AG04449 (cell line): Measurements from ENCODE around the gene MOXD1.

ENCODE experiments used
- CTCF ChIA-PET: fragments of 350-600 bp; formaldehyde crosslinking; extraction: SDS; loops from one replicate; lab custom pipeline; 2021; ENCODE audit warnings: antibody characterized with exemption; lab: Yijun Ruan, JAX
- POLR2A ChIA-PET: fragments of 400-600, 350-600 bp; formaldehyde crosslinking; extraction: SDS; loops from one replicate; lab custom pipeline; 2020; ENCODE audit warnings: antibody characterized with exemption, inconsistent platforms; lab: Yijun Ruan, JAX
- DNase-seq: peaks from one replicate; pipeline ENCODE4 v3.0.0-alpha.2; 2010; ENCODE audit warnings: low read depth, low spot score
- H3K4me3 ChIP-seq: 2 replicates; pipeline ENCODE4 v1.5.1; 2011; ENCODE audit warnings: low read depth, mild to moderate bottlenecking, control low read depth, low read length
- TF ChIP-seq, protein P1 (sequence below): IDR thresholded peaks from one replicate; pipeline ENCODE4 v1.5.1; 2011; ENCODE audit warnings: mild to moderate bottlenecking, moderate library complexity, low read length, control low read depth, inconsistent platforms; ENCODE audit not compliant: insufficient read depth; ENCODE audit errors: missing control alignments

Gene MOXD1

DNA sequence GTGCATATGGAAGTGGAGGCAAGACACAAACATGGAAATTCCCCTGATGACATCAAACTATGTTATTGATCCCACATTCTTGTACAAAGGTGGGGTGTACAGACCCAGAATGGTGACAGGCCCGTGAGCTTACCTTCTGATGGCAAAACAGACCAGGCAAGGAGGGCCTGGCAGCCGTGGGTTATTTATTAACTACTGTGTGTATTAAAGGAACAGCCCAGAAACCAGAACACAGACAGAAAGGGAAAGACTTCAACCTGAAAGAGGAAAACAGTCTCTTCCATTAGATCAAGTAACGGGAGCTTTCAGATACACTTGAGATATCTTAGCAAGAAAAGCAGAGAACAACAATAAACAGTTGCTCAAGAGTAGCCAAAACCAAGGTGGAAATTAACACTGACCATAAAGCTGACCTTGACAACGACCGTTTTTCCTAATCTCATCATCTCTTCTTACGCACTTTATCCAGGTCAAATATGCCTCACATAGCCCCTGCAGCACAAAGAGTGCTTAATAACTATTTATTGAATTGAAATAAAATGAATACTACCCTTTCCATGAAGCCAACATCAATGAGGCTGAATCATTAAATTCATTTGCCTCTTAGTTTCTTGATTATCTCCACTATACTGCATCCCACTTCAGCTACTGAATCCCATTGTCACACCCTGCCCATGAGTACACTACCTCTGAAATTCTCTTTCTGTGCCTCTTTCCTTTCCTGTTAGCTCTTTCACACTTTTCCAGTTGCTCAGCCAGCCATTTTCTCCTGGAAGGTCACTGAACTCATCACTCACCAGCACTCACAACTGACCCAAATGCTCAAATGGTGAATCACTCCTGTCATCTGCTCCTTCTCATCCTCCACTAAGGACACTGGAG lies 67.4 kb downstream of the MOXD1 start:
- ChIA-PET CTCF (interaction anchor here (0.7 kb wide), 2 partner anchors 33 to 54 kb away, joined by 3 to 4 read pairs; no protein-coding TSS in a partner anchor), POLR2A (no interaction called here)
- peak; percentile 63 for DNase-seq
- TF ChIP-seq, protein P1, sequence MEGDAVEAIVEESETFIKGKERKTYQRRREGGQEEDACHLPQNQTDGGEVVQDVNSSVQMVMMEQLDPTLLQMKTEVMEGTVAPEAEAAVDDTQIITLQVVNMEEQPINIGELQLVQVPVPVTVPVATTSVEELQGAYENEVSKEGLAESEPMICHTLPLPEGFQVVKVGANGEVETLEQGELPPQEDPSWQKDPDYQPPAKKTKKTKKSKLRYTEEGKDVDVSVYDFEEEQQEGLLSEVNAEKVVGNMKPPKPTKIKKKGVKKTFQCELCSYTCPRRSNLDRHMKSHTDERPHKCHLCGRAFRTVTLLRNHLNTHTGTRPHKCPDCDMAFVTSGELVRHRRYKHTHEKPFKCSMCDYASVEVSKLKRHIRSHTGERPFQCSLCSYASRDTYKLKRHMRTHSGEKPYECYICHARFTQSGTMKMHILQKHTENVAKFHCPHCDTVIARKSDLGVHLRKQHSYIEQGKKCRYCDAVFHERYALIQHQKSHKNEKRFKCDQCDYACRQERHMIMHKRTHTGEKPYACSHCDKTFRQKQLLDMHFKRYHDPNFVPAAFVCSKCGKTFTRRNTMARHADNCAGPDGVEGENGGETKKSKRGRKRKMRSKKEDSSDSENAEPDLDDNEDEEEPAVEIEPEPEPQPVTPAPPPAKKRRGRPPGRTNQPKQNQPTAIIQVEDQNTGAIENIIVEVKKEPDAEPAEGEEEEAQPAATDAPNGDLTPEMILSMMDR: no peak
- no peak overlapping the region for H3K4me3 ChIP-seq

DNA sequence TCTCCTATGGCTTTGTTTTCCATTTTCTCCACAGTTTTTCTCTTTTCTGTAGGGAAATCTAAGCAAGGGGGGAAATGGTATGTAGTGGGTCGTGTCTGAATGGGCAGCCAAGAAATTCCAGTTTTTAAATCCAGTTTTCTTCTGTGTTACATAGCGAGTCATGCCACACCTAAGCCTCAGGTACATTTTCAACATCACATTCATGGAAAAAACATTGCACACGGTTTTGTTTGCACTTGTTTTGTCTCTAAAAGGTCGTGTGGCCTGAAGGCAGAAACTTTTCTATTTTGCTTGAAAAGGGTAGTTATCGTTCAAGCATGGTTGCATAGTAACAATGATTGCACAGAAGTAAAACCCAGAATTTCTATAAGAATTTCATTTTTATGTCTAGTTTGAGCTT lies 70.5 kb downstream of the MOXD1 start:
- TF ChIP-seq, protein P1: no peak
- H3K4me3 ChIP-seq: no peak overlapping the region
- CTCF ChIA-PET: interaction anchor here (2.0 kb wide), 1 partner anchor 51 kb away, joined by 11 read pairs; no protein-coding TSS in a partner anchor
- no peak for DNase-seq
- POLR2A ChIA-PET: no interaction called here

DNA sequence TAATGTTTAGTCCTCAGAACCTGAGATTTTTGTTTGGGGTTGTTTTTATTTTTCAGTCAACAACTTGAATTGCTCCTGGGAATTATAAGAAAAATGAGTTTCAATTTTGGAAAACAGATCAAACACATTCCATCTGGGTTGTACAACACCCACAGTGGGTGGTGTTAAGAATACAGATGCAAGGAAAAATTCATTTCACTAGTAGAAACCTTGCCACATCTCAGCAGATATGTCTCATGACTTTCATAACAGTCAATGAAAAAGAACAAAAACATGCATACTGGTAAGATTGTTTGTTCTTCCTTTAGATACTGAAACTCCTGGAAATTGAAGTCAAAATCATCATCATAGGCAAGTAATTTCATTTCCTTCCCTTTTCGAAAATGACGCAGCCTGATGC lies 78.9 kb downstream of the MOXD1 start:
- TF ChIP-seq, protein P1: no peak
- H3K4me3 ChIP-seq: no peak overlapping the region
- DNase-seq: no peak
- ChIA-PET CTCF (interaction anchor here (1.3 kb wide), 2 partner anchors 24 to 163 kb away, joined by 3 to 9 read pairs; no protein-coding TSS in a partner anchor), POLR2A (no interaction called here)

DNA sequence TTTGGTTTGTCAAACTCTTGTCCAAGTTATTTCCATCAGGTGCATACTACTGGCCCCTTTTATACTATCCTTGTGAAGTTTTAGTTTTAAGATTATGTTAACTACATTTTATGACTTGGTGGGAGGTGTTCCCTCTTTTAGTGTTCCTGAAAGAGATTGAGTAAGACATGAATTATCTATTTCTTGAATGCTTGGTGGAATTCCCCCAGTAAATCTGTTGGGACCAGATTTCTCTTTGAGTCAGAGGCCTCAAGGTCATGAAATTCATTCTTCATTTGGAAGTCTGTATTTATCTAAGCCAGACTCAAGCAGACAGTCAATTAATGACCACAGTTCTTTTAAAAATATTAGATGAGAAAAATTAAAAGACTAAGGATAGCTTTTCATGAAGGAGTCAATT lies 81.3 kb downstream of the MOXD1 start:
- POLR2A ChIA-PET: no interaction called here
- DNase-seq: peak; percentile 52
- CTCF ChIA-PET: interaction anchor here (1.1 to 5.7 kb wide), 7 partner anchors 19 to 395 kb away, joined by 3 to 31 read pairs (median 10); no protein-coding TSS in a partner anchor
- no peak overlapping the region for H3K4me3 ChIP-seq
- TF ChIP-seq, protein P1: no peak

DNA sequence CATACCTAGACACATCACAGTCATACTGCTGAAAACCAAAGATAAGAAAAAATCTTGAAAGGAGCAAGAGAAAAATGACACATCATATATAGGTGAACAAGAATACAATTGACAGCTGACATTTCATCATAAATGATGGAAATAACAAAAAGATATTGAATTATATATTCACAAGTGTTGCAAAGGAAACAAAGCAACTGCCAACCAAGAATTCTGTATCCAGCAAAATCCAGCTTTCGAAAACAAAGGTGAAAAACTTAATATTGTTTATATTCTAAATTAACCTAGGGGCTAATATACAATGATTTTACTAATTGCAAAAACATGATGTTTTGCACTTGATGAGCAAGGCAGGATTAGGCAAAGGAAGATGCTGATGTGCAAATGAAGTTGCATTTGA lies 84.3 kb downstream of the MOXD1 start:
- no peak for DNase-seq
- ChIA-PET CTCF (interaction anchor here (1.4 to 5.7 kb wide), 4 partner anchors 16 to 169 kb away, joined by 4 to 31 read pairs (median 15); no protein-coding TSS in a partner anchor), POLR2A (no interaction called here)
- TF ChIP-seq, protein P1: no peak
- H3K4me3 ChIP-seq: no peak overlapping the region

DNA sequence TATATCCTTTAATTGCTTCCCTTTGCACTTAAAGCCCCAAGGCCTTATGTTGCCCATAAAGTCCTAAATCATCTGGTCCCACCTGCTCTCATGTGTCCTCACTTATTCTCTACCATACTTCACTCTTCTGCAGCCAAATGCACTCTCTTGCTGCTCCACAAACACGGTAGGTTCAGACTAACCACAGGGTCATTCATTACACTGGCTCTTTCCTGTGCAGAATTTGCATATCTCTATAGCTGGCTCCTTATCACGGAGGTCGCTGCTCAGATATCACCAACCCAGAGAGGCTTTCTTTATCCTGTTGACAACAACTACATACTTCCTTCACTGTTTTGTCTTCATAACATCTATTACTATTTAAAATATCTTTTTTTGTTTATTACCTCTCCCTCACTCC lies 86.8 kb downstream of the MOXD1 start:
- ChIA-PET POLR2A (no interaction called here), CTCF (interaction anchor here (1.0 to 5.7 kb wide), 2 partner anchors 10 to 14 kb away, joined by 3 to 31 read pairs; no protein-coding TSS in a partner anchor)
- TF ChIP-seq, protein P1: no peak
- no peak for DNase-seq
- H3K4me3 ChIP-seq: no peak overlapping the region
